ENCODE results near the gene CACNB4. TPM values are rescaled to one million over a fixed set of nuclear protein-coding genes. Genes with fewer than 3 reads are reported as not detected.

The CACNB4 gene
- polyA plus RNA-seq, 2 of the 4 experiments (the other 2 are of a cell fraction), result 0.25 to 0.53 TPM

- FAIRE-seq (no peak), ATAC-seq (no peak), DNase-seq (ENCODE audit: low read depth in 1 of 2, low spot score in 1 of 2) (no peak)
- Histone ChIP-seq H3K4me2 (no peak overlapping the region), H3K4me1 (no peaks in the 10 kb centered on the region), H3K9me3 (no peaks in the 10 kb centered on the region), H3K27ac (no peak overlapping the region), H3K4me3 (no peak overlapping the region)
- CTCF ChIA-PET, result interaction anchor here (0.8 kb wide), 1 partner anchor 11 kb away, joined by 3 read pairs; no protein-coding TSS in a partner anchor
- TF ChIP-seq NR3C1 (IDR thresholded peaks at IDR 0.05), result no peak
- no peak for TF ChIP-seq CBX8 (IDR thresholded peaks at IDR 0.05)
- no peak for TF ChIP-seq NFE2L2 (conservative IDR thresholded peaks at IDR 0.05; ENCODE audit: low read length)
- no peak for TF ChIP-seq ATOH8 (CRISPR knock-in tag; IDR thresholded peaks at IDR 0.05; ENCODE audit: low read depth)
- TF ChIP-seq TFCP2L1 (CRISPR knock-in tag; IDR thresholded peaks at IDR 0.05), result no peak
- TF ChIP-seq HMGXB4 (CRISPR knock-in tag; IDR thresholded peaks at IDR 0.05; ENCODE audit: borderline replicate concordance), result no peak
- no peak for TF ChIP-seq RARB (CRISPR knock-in tag; IDR thresholded peaks at IDR 0.05)
- TF ChIP-seq ELK1 (IDR thresholded peaks at IDR 0.05; ENCODE audit: low read depth, low read length), result no peak
- TF ChIP-seq E2F6 (IDR thresholded peaks at IDR 0.05; ENCODE audit: borderline replicate concordance, low read depth), result no peak
- TF ChIP-seq KDM5A (IDR thresholded peaks at IDR 0.05), result no peak
- no peak for TF ChIP-seq MYC (IDR thresholded peaks at IDR 0.05; ENCODE audit: borderline replicate concordance, low read length)
- no peak for TF ChIP-seq RCOR1 (IDR thresholded peaks at IDR 0.05; ENCODE audit: low read depth, low read length)
- no peak for TF ChIP-seq MAZ (IDR thresholded peaks at IDR 0.05; ENCODE audit: borderline replicate concordance, low read depth, low read length)
- TF ChIP-seq MAFK (IDR thresholded peaks at IDR 0.05; ENCODE audit: partially characterized antibody), result no peak
- TF ChIP-seq BCL3 (IDR thresholded peaks at IDR 0.05), result no peak
- POLR2A ChIA-PET, result no interaction called here
- 69% methylated on average over 5 of the region's 5 CpGs for WGBS (ENCODE audit: missing lambda C conversion rate)
These were observed 236.1 kb downstream of the CACNB4 start for GRCh38 chr2:151862700-151863099.

- H3K9me3 ChIP-seq, result no peaks in the 10 kb centered on the region
- WGBS (ENCODE audit: missing lambda C conversion rate), result 61% methylated on average over 4 of the region's 4 CpGs
- TF ChIP-seq TFCP2L1 (CRISPR knock-in tag; IDR thresholded peaks at IDR 0.05) (no peak), POLR2A (IDR thresholded peaks at IDR 0.05; ENCODE audit: low read length) (no peak), MAFK (IDR thresholded peaks at IDR 0.05; ENCODE audit: partially characterized antibody) (no peak), HMGXB4 (CRISPR knock-in tag; IDR thresholded peaks at IDR 0.05; ENCODE audit: borderline replicate concordance) (no peak)
- H3K4me2 ChIP-seq, result no peak overlapping the region
- ChIA-PET CTCF (no interaction called here), POLR2A (no interaction called here)
- H3K27ac ChIP-seq, result no peak overlapping the region
- no peaks in the 10 kb centered on the region for H3K4me1 ChIP-seq
- FAIRE-seq (no peak), ATAC-seq (no peak), DNase-seq (ENCODE audit: low read depth in 1 of 2, low spot score in 1 of 2) (no peak)
- H3K4me3 ChIP-seq, result no peak overlapping the region
These were observed 237.7 kb downstream of the CACNB4 start for GRCh38 chr2:151861174-151861573.
